NCI-H2171 treated with DMSO at 0.1 percent for 48 hours (cell line): ENCODE data around the gene NCMAP.
"Not testable (repeated sequence)": the region's sequence is repeated elsewhere in the genome, so short reads cannot be mapped to it uniquely, and the experiment has no call there.

Experiments
- DNase-seq: peaks from one replicate; lab custom pipeline; 2025; lab: John Stamatoyannopoulos, UW

The NCMAP gene

GRCh38 chr1:24555591-24556413, at the start of gene NCMAP:
Gene NCMAP (plus strand): TSS chr1:24556087. CDS start chr1:24595431, 39,344 bp downstream.
- peak; percentile 10 for DNase-seq

- no peak for DNase-seq
Measured at GRCh38 chr1:24506691-24507381, 49.1 kb upstream of the NCMAP start.

- no peak for DNase-seq
Measured at GRCh38 chr1:24507405-24507804, 48.5 kb upstream of the NCMAP start.

GRCh38 chr1:24508911-24509310, 47.0 kb upstream of the NCMAP start:
- no peak for DNase-seq

DNA sequence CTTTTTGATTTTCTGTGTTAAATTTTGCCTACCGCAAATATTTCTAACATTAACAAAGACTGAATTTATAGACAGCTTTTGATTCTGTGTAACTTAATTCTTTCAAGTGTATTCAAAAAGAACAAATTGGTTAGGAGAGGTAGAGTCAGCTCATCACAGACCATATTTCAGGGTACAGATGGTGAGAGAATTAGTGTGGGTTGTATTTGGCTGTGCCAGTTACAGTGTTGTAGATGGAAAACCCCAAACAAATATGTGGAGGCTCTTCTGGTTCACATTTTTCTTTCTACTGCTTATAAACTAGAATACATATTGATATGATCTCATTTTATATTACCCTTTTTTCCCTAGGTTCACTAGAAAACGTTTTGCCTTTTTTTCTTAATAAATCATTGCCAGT, 42.2 kb upstream of the NCMAP start:
- DNase-seq = peak; percentile 33

GRCh38 chr1:24514946-24515345, 40.9 kb upstream of the NCMAP start:
- no peak for DNase-seq

DNA sequence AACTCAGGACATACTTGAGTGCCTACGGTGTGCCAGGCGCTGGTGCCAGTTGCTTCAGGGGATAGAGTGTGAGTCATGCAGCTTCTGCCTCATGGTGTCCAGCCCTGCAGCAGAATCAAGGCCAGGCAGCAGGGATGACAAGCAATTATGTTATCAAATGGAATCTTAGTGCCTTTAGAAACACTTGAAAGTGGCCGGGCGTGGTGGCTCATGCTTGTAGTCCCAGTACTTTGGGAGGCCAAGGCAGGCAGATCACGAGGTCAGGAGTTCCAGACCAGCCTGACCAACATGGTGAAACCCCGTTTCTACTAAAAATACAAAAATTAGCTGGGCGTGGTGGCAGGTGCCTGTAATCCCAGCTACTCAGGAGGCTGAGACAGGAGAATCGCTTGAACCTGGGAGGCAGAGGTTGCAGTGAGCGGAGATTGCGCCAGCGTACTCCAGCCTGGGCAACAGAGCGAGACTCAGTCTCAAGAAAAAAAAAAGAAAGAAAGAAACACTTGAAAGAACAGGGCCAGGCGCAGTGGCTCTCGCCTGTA, 40.1 kb upstream of the NCMAP start:
- DNase-seq = not testable (repeated sequence)

GRCh38 chr1:24516506-24516905, 39.4 kb upstream of the NCMAP start:
- no peak for DNase-seq

GRCh38 chr1:24517898-24518297, 38.0 kb upstream of the NCMAP start:
- no peak for DNase-seq

DNA sequence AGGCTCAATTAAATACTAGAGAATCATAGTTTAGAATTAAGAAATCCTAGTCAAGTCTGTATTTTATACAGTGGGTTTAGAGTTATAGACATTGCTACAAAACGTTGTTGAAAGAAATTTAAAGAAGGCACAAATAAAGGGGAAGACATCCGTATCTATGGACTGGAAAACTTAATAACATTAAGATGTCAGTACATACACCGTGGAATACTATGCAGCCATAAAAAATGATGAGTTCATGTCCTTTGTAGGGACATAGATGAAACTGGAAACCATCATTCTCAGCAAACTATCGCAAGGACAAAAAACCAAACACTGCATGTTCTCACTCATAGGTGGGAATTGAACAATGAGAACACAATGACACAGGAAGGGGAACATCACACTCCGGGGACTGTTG, 35.6 kb upstream of the NCMAP start:
- DNase-seq = not testable (repeated sequence)

- no peak for DNase-seq
Measured at GRCh38 chr1:24525606-24526005, 30.3 kb upstream of the NCMAP start.

DNA sequence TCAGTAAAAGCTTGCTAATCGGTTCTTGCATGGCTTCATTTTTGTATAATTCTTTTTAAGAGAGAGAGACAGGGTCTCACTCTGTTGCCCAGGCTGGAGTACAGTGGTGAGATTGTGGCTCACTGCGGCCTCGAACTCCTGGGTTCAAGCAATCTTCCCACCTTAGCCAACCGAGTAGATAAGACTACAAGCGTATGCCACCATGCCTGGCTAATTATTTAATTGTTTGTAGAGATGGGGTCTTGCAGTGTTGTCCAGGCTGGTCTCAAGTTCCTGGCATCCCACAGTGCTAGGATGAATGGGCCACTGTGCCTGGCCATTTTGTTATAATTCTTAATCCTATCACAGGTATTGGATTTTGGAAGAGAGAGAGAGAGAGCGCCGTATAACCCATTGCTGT, 29.8 kb upstream of the NCMAP start:
- DNase-seq = no peak

DNA sequence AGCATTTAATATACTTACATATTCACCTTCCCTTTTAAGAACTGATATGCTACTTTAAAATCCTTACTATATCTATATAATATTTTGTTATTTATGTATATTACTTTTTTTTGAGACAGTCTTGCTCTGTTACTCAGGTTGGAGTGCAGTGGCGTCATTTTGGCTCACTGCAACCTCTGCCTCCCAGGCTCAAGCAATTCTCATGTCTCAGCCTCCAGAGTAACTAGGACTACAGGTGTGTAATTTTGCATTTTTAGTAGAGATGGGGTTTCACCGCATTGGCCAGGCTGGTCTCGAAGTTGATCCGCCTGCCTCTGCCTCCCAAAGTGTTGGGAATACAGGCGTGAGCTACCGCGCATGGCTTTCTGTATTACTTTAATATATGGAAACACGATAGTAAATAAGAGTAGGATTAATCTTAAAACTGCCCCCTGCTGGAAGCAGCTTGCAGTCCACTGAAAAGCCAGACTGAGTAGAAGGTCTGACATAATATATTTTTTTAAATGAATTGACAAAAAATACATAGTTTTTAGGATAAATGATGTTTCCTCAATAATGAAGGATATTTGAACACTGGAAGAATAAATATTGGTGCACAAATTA, 28.8 kb upstream of the NCMAP start:
- no peak for DNase-seq

- peak; percentile 50 for DNase-seq
Measured at GRCh38 chr1:24528744-24529143, 27.1 kb upstream of the NCMAP start.

GRCh38 chr1:24529292-24529691, 26.6 kb upstream of the NCMAP start:
- not testable (repeated sequence) for DNase-seq

- DNase-seq = no peak
Measured at GRCh38 chr1:24535021-24535424, 20.9 kb upstream of the NCMAP start.

DNA sequence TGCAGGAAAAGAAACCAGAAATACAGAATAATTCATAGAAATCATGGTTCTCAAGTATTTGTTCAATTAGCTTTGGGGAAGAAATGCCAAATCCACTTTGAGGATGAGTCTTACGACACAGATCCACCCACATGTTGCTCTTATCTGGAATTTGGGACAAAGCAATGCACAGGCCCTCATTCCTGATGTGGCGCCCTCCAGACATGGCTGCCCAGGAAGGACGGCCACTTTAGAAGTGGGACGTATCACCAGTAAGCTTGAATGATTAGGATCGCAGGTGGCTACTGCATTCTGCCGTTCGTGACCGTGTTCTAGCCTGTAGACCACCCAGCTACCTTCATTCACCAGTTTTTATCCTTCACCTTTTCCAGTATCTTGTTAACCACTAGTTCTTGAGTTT, 20.1 kb upstream of the NCMAP start:
- no peak for DNase-seq

- peak; percentile 45 for DNase-seq
Measured at GRCh38 chr1:24536391-24536840, 19.5 kb upstream of the NCMAP start.

DNA sequence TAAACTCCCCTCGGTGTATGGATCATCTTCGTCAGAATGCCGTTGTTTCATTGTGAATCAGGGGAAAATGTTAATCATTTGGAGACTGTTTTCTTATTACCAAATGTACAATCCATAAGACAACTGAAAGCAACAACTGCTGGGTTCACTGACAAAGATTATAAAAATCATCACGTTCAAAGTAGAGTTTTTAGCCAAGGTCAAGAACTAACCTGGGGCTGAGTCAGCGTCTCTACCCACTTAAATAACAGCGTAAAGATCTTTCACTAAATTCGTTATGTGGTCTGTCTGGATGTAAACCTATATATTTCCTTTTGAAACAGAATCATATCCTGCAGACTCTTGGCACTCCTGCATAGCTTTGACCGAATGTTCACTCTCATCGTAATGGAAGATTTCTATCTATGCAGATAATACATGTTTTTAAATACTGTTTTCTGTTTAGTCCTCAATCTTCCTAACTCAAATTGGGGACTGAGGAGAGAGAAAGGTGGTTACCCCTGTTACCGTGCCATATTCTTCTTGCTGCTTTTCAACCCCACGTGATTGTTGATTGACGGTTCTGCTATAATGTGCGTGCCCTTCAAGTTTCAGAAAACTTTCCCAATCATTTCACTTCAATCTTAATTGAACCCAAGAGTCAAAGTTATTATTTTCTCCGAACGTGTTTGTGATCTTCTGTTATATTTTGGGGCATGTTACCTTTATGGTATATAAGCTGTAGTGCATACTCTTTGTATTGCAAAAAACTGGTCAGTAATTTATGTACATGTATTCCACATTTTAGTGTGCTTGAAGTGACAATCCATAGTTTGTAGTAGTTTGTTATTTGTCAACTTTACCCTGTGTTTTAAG, 15.6 kb upstream of the NCMAP start:
- no peak for DNase-seq

DNA sequence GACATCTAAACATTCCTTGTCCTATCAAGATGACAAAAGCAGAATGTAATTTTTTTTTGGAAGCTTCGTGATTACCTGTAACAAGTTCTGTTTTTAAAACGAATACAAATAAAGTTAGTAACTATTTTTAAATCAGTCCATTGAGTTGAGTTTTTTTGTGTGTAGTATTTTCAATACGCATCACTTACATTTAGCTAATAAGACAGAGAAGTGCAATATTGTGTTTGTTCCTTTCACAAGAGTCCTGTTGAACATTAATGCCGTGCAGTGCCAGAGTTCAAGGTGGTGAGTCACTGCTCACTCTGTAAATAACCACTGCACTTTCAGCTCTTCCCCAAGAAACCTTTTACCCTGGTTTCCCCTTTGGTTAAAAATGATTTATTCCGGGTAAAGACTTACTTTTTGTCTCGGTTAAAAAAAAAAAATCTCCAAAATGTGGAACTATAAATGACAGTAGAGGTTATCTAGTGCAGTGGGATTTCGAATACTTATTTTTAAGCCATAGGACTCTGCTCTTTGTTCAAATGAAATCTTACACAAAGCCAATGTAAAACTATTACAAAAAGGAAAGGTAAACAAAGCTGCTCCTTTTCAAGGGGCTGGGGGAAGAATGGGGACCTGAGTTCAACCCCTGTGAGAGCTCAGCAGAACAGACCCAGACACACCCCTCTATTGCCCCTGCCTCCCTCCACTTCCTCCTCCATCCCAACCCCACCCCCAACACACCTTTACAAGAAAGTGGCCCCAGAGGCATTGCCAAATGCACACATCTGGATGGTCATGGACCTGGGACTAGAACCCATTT, 14.8 kb upstream of the NCMAP start:
- DNase-seq = no peak
